Measurements from ENCODE around the gene CHPF2.

Gene CHPF2

DNA sequence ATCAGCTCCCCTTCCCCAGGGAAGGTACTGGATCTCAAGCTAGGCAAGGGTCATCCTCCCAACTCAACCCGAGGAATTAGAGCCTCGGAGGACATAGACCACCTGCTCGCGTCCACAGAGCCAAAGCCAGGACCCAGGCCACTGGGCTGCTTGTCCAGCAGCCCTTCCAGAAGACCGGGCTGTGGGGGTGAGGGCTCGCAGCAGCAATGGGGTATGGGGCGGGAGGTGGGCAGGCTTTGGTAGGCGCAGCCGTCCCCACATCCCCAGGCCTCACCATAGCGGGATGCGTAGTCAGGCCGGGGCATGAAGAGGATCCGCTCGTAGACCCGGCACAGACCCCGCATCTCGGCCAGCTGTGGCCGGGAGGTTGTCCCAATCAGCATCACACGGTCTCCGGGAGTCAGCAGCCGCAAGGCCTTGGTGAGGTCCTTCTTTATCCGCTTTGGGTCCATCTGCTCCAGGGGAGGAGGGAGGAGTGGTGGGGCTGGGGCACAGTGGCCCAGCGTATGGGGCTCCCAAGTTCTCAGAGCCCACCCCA lies 40.2 kb upstream of the CHPF2 start (continued):
- no peak for TF ChIP-seq HIC1 (tag by site-specific recombination; IDR thresholded peaks at IDR 0.05)
- no peak for TF ChIP-seq ZNF248 (tag by site-specific recombination; IDR thresholded peaks at IDR 0.05)
- TF ChIP-seq, protein P1, sequence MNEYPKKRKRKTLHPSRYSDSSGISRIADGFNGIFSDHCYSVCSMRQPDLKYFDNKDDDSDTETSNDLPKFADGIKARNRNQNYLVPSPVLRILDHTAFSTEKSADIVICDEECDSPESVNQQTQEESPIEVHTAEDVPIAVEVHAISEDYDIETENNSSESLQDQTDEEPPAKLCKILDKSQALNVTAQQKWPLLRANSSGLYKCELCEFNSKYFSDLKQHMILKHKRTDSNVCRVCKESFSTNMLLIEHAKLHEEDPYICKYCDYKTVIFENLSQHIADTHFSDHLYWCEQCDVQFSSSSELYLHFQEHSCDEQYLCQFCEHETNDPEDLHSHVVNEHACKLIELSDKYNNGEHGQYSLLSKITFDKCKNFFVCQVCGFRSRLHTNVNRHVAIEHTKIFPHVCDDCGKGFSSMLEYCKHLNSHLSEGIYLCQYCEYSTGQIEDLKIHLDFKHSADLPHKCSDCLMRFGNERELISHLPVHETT (tag by site-specific recombination; IDR thresholded peaks at IDR 0.05): no peak
- TF ChIP-seq, protein P2, sequence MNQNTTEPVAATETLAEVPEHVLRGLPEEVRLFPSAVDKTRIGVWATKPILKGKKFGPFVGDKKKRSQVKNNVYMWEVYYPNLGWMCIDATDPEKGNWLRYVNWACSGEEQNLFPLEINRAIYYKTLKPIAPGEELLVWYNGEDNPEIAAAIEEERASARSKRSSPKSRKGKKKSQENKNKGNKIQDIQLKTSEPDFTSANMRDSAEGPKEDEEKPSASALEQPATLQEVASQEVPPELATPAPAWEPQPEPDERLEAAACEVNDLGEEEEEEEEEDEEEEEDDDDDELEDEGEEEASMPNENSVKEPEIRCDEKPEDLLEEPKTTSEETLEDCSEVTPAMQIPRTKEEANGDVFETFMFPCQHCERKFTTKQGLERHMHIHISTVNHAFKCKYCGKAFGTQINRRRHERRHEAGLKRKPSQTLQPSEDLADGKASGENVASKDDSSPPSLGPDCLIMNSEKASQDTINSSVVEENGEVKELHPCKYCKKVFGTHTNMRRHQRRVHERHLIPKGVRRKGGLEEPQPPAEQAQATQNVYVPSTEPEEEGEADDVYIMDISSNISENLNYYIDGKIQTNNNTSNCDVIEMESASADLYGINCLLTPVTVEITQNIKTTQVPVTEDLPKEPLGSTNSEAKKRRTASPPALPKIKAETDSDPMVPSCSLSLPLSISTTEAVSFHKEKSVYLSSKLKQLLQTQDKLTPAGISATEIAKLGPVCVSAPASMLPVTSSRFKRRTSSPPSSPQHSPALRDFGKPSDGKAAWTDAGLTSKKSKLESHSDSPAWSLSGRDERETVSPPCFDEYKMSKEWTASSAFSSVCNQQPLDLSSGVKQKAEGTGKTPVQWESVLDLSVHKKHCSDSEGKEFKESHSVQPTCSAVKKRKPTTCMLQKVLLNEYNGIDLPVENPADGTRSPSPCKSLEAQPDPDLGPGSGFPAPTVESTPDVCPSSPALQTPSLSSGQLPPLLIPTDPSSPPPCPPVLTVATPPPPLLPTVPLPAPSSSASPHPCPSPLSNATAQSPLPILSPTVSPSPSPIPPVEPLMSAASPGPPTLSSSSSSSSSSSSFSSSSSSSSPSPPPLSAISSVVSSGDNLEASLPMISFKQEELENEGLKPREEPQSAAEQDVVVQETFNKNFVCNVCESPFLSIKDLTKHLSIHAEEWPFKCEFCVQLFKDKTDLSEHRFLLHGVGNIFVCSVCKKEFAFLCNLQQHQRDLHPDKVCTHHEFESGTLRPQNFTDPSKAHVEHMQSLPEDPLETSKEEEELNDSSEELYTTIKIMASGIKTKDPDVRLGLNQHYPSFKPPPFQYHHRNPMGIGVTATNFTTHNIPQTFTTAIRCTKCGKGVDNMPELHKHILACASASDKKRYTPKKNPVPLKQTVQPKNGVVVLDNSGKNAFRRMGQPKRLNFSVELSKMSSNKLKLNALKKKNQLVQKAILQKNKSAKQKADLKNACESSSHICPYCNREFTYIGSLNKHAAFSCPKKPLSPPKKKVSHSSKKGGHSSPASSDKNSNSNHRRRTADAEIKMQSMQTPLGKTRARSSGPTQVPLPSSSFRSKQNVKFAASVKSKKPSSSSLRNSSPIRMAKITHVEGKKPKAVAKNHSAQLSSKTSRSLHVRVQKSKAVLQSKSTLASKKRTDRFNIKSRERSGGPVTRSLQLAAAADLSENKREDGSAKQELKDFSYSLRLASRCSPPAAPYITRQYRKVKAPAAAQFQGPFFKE (tag by site-specific recombination; IDR thresholded peaks at IDR 0.05; ENCODE audit: borderline replicate concordance): no peak

- POLR2A ChIA-PET: interaction anchor here (0.7 kb wide), 1 partner anchor 56 kb away, joined by 4 read pairs; no protein-coding TSS in a partner anchor
- Histone ChIP-seq H3K27ac (ENCODE audit: extremely low read depth, low read depth, low read length) (no peak overlapping the region), H3K9me3 (ENCODE audit: control insufficient read depth, insufficient read depth, low read depth, low read length) (no peaks in the 10 kb centered on the region), H3K4me1 (ENCODE audit: control insufficient read depth, insufficient read depth, low read length) (no peaks in the 10 kb centered on the region), H3K4me3 (ENCODE audit: low read depth, low read length) (no peak overlapping the region), H3K36me3 (ENCODE audit: control insufficient read depth in 2 of 2, insufficient read depth in 1 of 2, low read length in 2 of 2) (no peaks in the 10 kb centered on the region)
- TF ChIP-seq ZNF791 (tag by site-specific recombination; IDR thresholded peaks at IDR 0.05) (no peak), KLF9 (tag by site-specific recombination; IDR thresholded peaks at IDR 0.05; ENCODE audit: low read depth) (no peak), SCRT2 (tag by site-specific recombination; IDR thresholded peaks at IDR 0.05) (peak; percentile 88), ZNF169 (tag by site-specific recombination; IDR thresholded peaks at IDR 0.05) (no peak), ZNF292 (tag by site-specific recombination; IDR thresholded peaks at IDR 0.05; ENCODE audit: borderline replicate concordance, low read depth) (no peak), GLIS1 (tag by site-specific recombination; IDR thresholded peaks at IDR 0.05) (no peak), ZNF112 (tag by site-specific recombination; IDR thresholded peaks at IDR 0.05) (no peak), ZNF629 (tag by site-specific recombination; IDR thresholded peaks at IDR 0.05) (no peak), KLF10 (tag by site-specific recombination; IDR thresholded peaks at IDR 0.05) (no peak), SCRT1 (tag by site-specific recombination; IDR thresholded peaks at IDR 0.05; ENCODE audit: borderline replicate concordance) (peak; percentile 81), ZBTB1 (tag by site-specific recombination; IDR thresholded peaks at IDR 0.05) (no peak)
- TF ChIP-seq, protein P3, sequence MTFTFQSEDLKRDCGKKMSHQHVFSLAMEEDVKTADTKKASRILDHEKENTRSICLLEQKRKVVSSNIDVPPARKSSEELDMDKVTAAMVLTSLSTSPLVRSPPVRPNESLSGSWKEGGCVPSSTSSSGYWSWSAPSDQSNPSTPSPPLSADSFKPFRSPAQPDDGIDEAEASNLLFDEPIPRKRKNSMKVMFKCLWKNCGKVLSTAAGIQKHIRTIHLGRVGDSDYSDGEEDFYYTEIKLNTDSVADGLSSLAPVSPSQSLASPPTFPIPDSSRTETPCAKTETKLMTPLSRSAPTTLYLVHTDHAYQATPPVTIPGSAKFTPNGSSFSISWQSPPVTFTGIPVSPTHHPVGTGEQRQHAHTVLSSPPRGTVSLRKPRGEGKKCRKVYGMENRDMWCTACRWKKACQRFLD (tag by site-specific recombination; IDR thresholded peaks at IDR 0.05): no peak
- CTCF ChIA-PET: interaction anchor here (1.3 kb wide), 1 partner anchor 231 kb away, joined by 4 read pairs; no protein-coding TSS in a partner anchor
These were observed 38.9 kb upstream of the CHPF2 start for GRCh38 chr7:151193203-151193978.
